Cardiac muscle cell (in vitro differentiated cells and primary cell): ENCODE results near the gene EPB41L2. TPM values are rescaled to one million over a fixed set of nuclear protein-coding genes. Genes with fewer than 3 reads are reported as not detected.

Experiments
- DNase-seq, 2 donors: peaks; one replicate each; pipeline versions ENCODE4 v3.0.0 to v3.0.0-alpha.2; 2010 to 2017; ENCODE audit warnings: low read depth in 1 of 2, low spot score in 1 of 2
- H3K27ac ChIP-seq: fragments of 200-600 bp; sonication (generic); 2 replicates; pipeline ENCODE4 v1.5.1; 2016
- H3K27me3 ChIP-seq: fragments of 200-600 bp; sonication (generic); 2 replicates; pipeline ENCODE4 v1.6.0; 2016; ENCODE audit warnings: control low read depth
- H3K36me3 ChIP-seq: fragments of 200-600 bp; sonication (generic); 2 replicates; pipeline ENCODE4 v1.5.1; 2016; ENCODE audit warnings: control low read depth
- H3K4me1 ChIP-seq: fragments of 200-600 bp; sonication (generic); 2 replicates; pipeline ENCODE4 v1.8.1; 2017; ENCODE audit warnings: low read depth, mild to moderate bottlenecking, mixed run types
- H3K4me3 ChIP-seq: fragments of 200-600 bp; sonication (generic); 2 replicates; pipeline ENCODE4 v1.5.1; 2016; ENCODE audit warnings: mild to moderate bottlenecking
- H3K9me3 ChIP-seq: fragments of 200-600 bp; sonication (generic); 2 replicates; pipeline ENCODE4 v1.5.1; 2017; ENCODE audit warnings: low read depth, mild to moderate bottlenecking, control low read depth
- CTCF ChIP-seq: IDR thresholded peaks from 2 replicates; pipeline ENCODE4 v1.5.1; 2012; ENCODE audit warnings: low read depth, mild to moderate bottlenecking, low read length
- polyA plus RNA-seq: library from polyadenylated mRNA; unstranded; fragments of >200 nt; fragmentation: Nextera tagmentation; extraction: Ambion mirVana; gene quantifications from 2 replicates; pipeline ENCODE4 v1.2.1, GENCODE V29; 2016
- total RNA-seq: library from RNA; depleted of rRNA; stranded (reverse); fragments of >200 nt; gene quantifications from 2 replicates; pipeline ENCODE4 v1.2.3, GENCODE V29; 2016

Gene EPB41L2
- total and polyA plus RNA-seq, 2 experiments from 2014 or later = 11.0 to 24.0 TPM

GRCh38 chr6:130985115-130985514 lies 77.9 kb downstream of the EPB41L2 start:
- H3K27me3 ChIP-seq = no peaks in the 10 kb centered on the region
- H3K36me3 ChIP-seq = no peaks in the 10 kb centered on the region
- H3K9me3 ChIP-seq = no peaks in the 10 kb centered on the region
- H3K4me3 ChIP-seq = no peak overlapping the region
- H3K4me1 ChIP-seq = peaks cover 15% of the 10 kb centered on the region
- DNase-seq = no peak
- no peak overlapping the region for H3K27ac ChIP-seq
- no peak for TF ChIP-seq CTCF

- H3K27me3 ChIP-seq = no peaks in the 10 kb centered on the region
- no peak overlapping the region for H3K27ac ChIP-seq
- no peak for DNase-seq
- no peak overlapping the region for H3K4me3 ChIP-seq
- peaks cover 24% of the 10 kb centered on the region for H3K4me1 ChIP-seq
- H3K36me3 ChIP-seq = no peaks in the 10 kb centered on the region
- no peak for TF ChIP-seq CTCF
- no peaks in the 10 kb centered on the region for H3K9me3 ChIP-seq
Observed at GRCh38 chr6:130982941-130983456, 80.0 kb downstream of the EPB41L2 start.

- H3K4me3 ChIP-seq = no peak overlapping the region
- TF ChIP-seq CTCF = no peak
- H3K27ac ChIP-seq = no peak overlapping the region
- H3K36me3 ChIP-seq = no peaks in the 10 kb centered on the region
- DNase-seq = no peak
- H3K27me3 ChIP-seq = no peaks in the 10 kb centered on the region
- H3K4me1 ChIP-seq = peaks cover 31% of the 10 kb centered on the region
- no peaks in the 10 kb centered on the region for H3K9me3 ChIP-seq
Observed at GRCh38 chr6:130982135-130982534, 80.9 kb downstream of the EPB41L2 start.

- no peaks in the 10 kb centered on the region for H3K27me3 ChIP-seq
- TF ChIP-seq CTCF = no peak
- no peak overlapping the region for H3K4me3 ChIP-seq
- peaks cover 31% of the 10 kb centered on the region for H3K4me1 ChIP-seq
- no peaks in the 10 kb centered on the region for H3K36me3 ChIP-seq
- DNase-seq = peak in 1 of 2 donors; percentile 91
- H3K9me3 ChIP-seq = no peaks in the 10 kb centered on the region
- H3K27ac ChIP-seq = no peak overlapping the region
Observed at GRCh38 chr6:130981409-130981808, 81.6 kb downstream of the EPB41L2 start.

DNA sequence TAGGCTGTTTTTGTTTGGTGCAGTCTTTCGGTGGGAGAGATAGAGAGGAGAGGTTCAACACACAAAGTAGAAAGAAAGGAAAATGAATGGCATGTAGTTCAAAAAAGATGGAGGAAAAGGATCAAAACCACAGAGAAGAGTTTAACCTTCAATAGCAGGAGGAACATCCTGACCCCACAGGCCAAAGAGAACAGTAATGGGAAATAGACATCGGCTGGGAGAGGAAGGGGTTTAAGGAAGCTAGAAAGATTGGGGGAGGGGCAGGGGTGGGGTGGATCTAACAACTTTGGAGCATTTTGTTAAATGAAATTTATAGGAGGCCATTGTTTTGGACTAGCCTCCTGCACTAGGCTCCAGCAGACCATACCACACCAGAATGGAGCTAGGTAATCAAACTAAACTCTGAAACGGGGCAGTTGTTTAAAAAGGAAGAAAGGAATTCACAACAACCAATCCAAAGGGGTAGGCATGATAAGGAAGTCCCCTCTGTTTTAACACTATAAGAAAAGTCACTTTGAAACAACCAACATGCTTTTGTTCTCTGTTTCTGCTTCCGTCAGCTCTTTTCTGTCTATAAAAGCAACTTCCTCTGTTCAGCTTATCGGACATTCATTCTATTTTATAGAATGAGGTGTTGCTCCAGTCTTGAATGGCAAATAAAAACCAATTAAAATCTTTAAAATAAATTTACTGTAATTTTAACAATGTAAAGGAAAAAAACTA lies 82.6 kb downstream of the EPB41L2 start:
- no peak for TF ChIP-seq CTCF

More for the DNA sequence above, 82.6 kb downstream of the EPB41L2 start:
- Histone ChIP-seq H3K9me3 (no peaks in the 10 kb centered on the region), H3K4me1 (peaks cover 31% of the 10 kb centered on the region), H3K27ac (no peak overlapping the region), H3K27me3 (no peaks in the 10 kb centered on the region), H3K36me3 (no peaks in the 10 kb centered on the region), H3K4me3 (no peak overlapping the region)
- no peak for DNase-seq
